NB4 (cell line): ENCODE measurements around the gene H1-8.

Experiments
- DNase-seq: peaks from one replicate; pipeline ENCODE4 v3.0.0; 2010; ENCODE audit warnings: low read depth
- H3K4me3 ChIP-seq: one replicate; pipeline ENCODE4 v1.5.1; 2011; ENCODE audit warnings: mild to moderate bottlenecking, low read depth, low read length, moderate library complexity
- MYC ChIP-seq: IDR thresholded peaks from 2 replicates; pipeline ENCODE4 v1.6.1; 2011; ENCODE audit warnings: low read depth, low read length
- POLR2A ChIP-seq: IDR thresholded peaks from 2 replicates; pipeline ENCODE4 v1.6.1; 2011; ENCODE audit warnings: mild to moderate bottlenecking; ENCODE audit not compliant: insufficient read length; ENCODE audit errors: extremely low read depth
- TF ChIP-seq, protein P1 (sequence below): IDR thresholded peaks from one replicate; pipeline ENCODE4 v1.5.1; 2012; ENCODE audit warnings: low read depth, low read length
- TF ChIP-seq, protein P2 (sequence below): IDR thresholded peaks from 2 replicates; pipeline ENCODE4 v1.6.1; 2011; ENCODE audit warnings: low read depth, low read length

H1-8 gene

GRCh38 chr3:129554356-129555152, 11.6 kb downstream of the H1-8 start:
- DNase-seq: peak; percentile 38
- no peak overlapping the region for H3K4me3 ChIP-seq
- TF ChIP-seq, protein P1, sequence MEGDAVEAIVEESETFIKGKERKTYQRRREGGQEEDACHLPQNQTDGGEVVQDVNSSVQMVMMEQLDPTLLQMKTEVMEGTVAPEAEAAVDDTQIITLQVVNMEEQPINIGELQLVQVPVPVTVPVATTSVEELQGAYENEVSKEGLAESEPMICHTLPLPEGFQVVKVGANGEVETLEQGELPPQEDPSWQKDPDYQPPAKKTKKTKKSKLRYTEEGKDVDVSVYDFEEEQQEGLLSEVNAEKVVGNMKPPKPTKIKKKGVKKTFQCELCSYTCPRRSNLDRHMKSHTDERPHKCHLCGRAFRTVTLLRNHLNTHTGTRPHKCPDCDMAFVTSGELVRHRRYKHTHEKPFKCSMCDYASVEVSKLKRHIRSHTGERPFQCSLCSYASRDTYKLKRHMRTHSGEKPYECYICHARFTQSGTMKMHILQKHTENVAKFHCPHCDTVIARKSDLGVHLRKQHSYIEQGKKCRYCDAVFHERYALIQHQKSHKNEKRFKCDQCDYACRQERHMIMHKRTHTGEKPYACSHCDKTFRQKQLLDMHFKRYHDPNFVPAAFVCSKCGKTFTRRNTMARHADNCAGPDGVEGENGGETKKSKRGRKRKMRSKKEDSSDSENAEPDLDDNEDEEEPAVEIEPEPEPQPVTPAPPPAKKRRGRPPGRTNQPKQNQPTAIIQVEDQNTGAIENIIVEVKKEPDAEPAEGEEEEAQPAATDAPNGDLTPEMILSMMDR: no peak
- no peak for TF ChIP-seq MYC
- no peak for TF ChIP-seq POLR2A

DNA sequence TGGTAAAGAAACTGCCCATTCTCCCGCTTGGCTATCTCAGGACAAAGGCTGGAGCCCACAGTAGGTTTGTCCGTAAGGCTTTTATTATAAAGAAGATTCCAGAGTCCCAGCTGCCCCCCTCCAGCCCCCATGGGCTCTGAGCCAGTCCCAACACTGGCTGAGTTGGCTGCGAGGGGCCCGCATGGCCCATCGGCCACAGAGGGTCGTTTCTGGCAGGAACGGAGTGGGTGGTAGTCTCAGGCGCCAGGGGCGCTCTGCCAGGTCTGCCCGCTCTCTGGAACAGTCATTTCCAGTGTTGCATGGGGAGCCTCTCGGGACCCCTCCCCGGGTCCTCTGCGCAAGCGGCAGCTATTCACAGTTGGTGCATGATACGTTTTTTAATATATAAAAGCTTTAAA, 12.2 kb downstream of the H1-8 start:
- no peak overlapping the region for H3K4me3 ChIP-seq
- no peak for TF ChIP-seq POLR2A
- no peak for DNase-seq

GRCh38 chr3:129555616-129556357, 12.8 kb downstream of the H1-8 start:
- DNase-seq: no peak
- H3K4me3 ChIP-seq: no peak overlapping the region
- TF ChIP-seq, protein P2, sequence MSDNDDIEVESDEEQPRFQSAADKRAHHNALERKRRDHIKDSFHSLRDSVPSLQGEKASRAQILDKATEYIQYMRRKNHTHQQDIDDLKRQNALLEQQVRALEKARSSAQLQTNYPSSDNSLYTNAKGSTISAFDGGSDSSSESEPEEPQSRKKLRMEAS: no peak
- TF ChIP-seq POLR2A (no peak), MYC (no peak)
- TF ChIP-seq, protein P1: no peak

GRCh38 chr3:129556358-129556695, 13.4 kb downstream of the H1-8 start:
- TF ChIP-seq, protein P2: no peak
- no peak for TF ChIP-seq POLR2A
- no peak for TF ChIP-seq MYC
- TF ChIP-seq, protein P1: no peak
- no peak overlapping the region for H3K4me3 ChIP-seq
- DNase-seq: no peak

DNA sequence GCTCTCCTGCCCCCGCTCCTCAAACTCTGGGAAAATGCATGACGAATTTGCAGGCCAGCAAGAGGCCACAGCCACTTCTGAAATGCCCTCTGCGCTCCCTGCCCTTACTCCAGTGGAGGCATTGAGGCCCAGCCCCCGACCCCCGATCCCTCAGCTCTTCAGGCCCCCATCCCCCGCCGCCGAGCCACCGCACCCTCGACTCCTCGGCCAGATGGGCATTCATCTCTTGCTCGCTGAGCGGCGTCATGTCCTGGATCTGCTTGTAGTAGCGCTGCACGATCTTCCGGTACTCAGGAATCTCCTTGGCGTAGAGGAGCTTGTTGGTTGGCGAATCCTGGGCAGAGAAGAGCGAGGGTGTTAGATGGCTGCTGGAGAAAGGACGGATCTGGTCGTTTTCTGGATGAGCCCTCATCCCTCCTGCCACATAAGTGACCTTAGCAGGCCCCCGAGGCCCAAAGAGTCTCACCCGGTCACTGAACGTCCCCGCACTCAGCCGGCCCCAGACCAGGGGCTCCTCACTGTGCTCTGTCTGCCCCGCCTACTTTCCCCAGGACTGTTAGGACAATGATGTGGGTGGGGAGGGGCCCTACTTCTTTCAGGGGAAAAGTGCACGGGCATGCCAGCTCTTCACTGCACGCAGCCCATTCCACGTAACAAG, 14.0 kb downstream of the H1-8 start:
- no peak for DNase-seq
- TF ChIP-seq POLR2A: no peak
- TF ChIP-seq, protein P2: no peak
- TF ChIP-seq, protein P1: no peak
- no peak for TF ChIP-seq MYC
- H3K4me3 ChIP-seq: no peak overlapping the region

DNA sequence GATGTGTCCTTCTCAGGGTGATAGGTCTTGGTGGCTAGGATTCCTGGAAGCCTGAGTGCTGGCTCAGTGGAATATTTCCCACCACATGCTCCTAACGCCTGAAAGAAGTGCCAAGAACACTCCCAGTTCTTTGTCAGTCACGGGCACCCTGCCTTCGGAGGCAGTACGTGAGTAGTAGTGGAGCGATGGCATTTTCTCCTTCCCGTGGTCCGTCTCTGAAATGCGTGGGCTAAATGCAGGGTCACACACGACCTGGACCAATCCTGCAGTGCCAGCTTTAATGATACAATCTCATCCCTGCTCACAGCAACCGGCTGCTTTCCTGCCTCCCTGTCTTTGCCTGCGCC, 14.5 kb downstream of the H1-8 start:
- H3K4me3 ChIP-seq: no peak overlapping the region
- no peak for DNase-seq
- TF ChIP-seq, protein P1: no peak
